AG04449 (cell line): ENCODE results near the gene PRR7.
A peak's percentile ranks its signal among the peaks of the same experiment; 100 is the strongest.

Experiments
- CTCF ChIA-PET: fragments of 350-600 bp; formaldehyde crosslinking; extraction: SDS; loops from one replicate; lab custom pipeline; 2021; ENCODE audit warnings: antibody characterized with exemption; lab: Yijun Ruan, JAX
- POLR2A ChIA-PET: fragments of 400-600, 350-600 bp; formaldehyde crosslinking; extraction: SDS; loops from one replicate; lab custom pipeline; 2020; ENCODE audit warnings: antibody characterized with exemption, inconsistent platforms; lab: Yijun Ruan, JAX
- DNase-seq: peaks from one replicate; pipeline ENCODE4 v3.0.0-alpha.2; 2010; ENCODE audit warnings: low read depth, low spot score
- H3K4me3 ChIP-seq: 2 replicates; pipeline ENCODE4 v1.5.1; 2011; ENCODE audit warnings: low read depth, mild to moderate bottlenecking, control low read depth, low read length
- TF ChIP-seq, protein P1 (sequence below): IDR thresholded peaks from one replicate; pipeline ENCODE4 v1.5.1; 2011; ENCODE audit warnings: mild to moderate bottlenecking, moderate library complexity, low read length, control low read depth, inconsistent platforms; ENCODE audit not compliant: insufficient read depth; ENCODE audit errors: missing control alignments

The PRR7 gene

DNA sequence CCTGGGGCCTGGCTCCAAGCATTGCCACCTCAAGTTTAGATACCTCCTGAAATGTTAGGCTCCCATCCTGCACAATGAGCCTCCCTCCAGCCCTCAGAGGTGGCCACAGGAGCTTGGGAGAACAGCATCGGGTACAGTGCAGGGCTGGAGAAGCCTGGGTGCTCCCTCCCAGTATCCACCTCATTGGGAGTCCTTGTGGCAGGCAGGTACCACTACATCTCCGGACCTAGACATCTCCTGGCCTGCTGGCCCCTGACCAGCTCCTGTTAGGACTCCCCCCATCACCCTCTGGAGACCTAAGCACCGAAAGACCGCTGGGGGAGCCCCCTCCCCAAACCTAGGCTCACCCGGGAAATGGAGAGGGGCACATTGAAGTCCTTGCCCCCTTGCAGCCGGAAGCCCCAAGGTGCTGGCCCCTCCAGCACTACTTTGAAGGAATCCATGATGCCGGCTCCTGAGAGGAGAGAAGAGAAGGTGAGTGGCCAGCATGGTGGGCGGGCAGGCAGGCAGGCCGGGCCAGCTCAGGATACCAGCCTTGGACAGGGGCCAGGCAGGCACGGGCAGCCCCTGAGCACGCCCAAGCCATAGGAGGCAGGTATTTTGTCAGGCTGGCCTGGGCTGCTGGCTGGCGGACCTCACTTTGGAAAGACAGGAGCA, 49.6 kb downstream of the PRR7 start:
- peak overlapping the region; percentile 93 for H3K4me3 ChIP-seq
- TF ChIP-seq, protein P1, sequence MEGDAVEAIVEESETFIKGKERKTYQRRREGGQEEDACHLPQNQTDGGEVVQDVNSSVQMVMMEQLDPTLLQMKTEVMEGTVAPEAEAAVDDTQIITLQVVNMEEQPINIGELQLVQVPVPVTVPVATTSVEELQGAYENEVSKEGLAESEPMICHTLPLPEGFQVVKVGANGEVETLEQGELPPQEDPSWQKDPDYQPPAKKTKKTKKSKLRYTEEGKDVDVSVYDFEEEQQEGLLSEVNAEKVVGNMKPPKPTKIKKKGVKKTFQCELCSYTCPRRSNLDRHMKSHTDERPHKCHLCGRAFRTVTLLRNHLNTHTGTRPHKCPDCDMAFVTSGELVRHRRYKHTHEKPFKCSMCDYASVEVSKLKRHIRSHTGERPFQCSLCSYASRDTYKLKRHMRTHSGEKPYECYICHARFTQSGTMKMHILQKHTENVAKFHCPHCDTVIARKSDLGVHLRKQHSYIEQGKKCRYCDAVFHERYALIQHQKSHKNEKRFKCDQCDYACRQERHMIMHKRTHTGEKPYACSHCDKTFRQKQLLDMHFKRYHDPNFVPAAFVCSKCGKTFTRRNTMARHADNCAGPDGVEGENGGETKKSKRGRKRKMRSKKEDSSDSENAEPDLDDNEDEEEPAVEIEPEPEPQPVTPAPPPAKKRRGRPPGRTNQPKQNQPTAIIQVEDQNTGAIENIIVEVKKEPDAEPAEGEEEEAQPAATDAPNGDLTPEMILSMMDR = peak; percentile 56
- DNase-seq = no peak
- ChIA-PET CTCF (interaction anchor here (0.6 to 16.4 kb wide), 11 partner anchors 21 to 266 kb away, joined by 3 to 261 read pairs (median 4); partner anchors contain the start of genes DBN1 and DDX41), POLR2A (interaction anchor here (0.5 to 15.7 kb wide), 25 partner anchors 9 to 187 kb away, joined by 3 to 401 read pairs (median 5); partner anchors contain the start of genes DBN1, DDX41 and DOK3)

DNA sequence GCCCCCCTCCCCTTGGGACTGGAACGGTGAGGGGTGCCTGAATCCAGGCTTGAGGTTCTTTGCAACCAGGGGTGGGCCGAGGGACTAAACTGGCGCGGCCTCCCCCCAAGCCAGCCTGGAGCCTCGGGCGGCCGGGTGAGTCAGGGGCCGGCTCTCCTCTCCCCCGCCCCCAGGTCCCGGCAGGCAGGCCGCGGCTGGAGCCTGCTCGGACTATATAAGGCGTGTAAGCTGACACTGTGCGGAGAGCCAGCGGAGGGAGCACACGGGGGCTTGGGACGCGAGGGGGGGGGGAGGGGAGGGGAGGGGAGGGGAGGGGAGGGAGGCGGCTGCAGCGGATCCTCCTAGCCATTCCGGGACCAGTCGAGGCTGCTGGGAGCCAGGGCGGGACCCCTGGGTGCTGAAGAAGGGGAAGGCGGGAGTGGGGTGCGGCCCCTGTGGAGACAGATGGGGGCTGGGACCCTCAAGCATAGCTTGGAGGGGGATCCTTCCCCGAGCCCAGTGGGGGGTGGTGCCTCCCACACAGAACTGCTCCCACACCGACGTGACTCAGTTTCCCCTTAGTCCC, 50.2 kb downstream of the PRR7 start:
- TF ChIP-seq, protein P1 = no peak
- DNase-seq = peak; percentile 67
- H3K4me3 ChIP-seq = peak overlapping the region; percentile 93
- POLR2A ChIA-PET = interaction anchor here (0.5 to 15.7 kb wide), 29 partner anchors 8 to 187 kb away, joined by 3 to 401 read pairs (median 5); partner anchors contain the start of genes DBN1, DDX41 and GRK6
- CTCF ChIA-PET = interaction anchor here (0.6 to 16.4 kb wide), 11 partner anchors 12 to 188 kb away, joined by 3 to 261 read pairs (median 9); partner anchors contain the start of genes DBN1 and DDX41

DNA sequence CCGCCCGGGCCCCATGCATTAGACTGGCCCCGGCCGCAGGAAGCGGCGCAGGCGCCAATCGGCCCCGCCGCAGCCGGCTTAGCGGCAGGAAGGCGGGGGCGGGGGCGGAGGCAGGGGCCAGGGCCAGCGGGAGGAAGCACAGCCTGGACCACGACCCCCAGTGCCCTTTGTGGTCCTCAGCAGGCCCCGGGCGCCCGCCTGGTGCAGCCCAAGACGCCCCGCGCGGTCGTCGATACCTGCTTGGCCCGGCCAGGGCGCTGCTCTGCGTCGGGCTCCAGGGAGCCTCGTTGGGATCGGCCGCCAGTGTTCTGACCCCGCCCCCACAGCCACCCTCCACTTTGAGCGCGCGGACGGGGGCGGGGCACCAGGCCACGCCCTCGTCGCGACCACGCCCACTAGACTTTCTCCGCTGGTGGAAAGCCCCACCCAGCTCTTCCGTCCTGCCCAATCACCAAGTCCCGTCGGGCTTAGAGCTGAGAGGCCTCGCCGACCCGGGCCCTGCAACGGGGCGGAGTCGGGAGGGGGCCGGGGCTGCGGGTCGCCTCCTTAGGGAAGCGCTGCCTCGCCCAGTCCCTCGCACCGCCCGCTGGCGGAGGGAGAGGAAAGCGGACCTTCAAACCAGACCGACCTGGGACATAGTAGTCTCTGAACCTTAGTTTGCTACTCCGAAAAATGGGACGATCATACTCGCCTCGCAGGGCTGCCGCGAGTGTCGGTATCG, 50.8 kb downstream of the PRR7 start, which contains the start of gene PDLIM7:
Gene PDLIM7 (minus strand): TSS at position 313 of the 721 bp plus-strand sequence. CDS start 1,092 bp downstream, outside the sequence.
- TF ChIP-seq, protein P1 = peak; percentile 15
- DNase-seq = peak; percentile 87
- H3K4me3 ChIP-seq = peak within 1 kb of the TSS; percentile 93
- ChIA-PET CTCF (interaction anchor here (0.6 to 16.4 kb wide), 10 partner anchors 12 to 188 kb away, joined by 3 to 261 read pairs (median 7); partner anchors contain the start of genes DBN1 and DDX41), POLR2A (interaction anchor here (0.5 to 15.7 kb wide), 29 partner anchors 9 to 188 kb away, joined by 3 to 401 read pairs (median 5); partner anchors contain the start of genes DBN1, DDX41 and GRK6)

- ChIA-PET POLR2A (interaction anchor here (0.6 to 15.7 kb wide), 25 partner anchors 9 to 189 kb away, joined by 3 to 401 read pairs (median 5); partner anchors contain the start of genes DBN1, DDX41 and GRK6), CTCF (interaction anchor here (0.9 to 16.4 kb wide), 8 partner anchors 10 to 189 kb away, joined by 3 to 261 read pairs (median 30); partner anchors contain the start of genes DBN1 and DDX41)
- no peak for DNase-seq
- TF ChIP-seq, protein P1 = no peak
- H3K4me3 ChIP-seq = peak overlapping the region; percentile 68
Measured at GRCh38 chr5:177498013-177498787, 51.6 kb downstream of the PRR7 start.

- TF ChIP-seq, protein P1 = no peak
- CTCF ChIA-PET = interaction anchor here (0.7 to 16.4 kb wide), 16 partner anchors 10 to 191 kb away, joined by 3 to 261 read pairs (median 12); partner anchors contain the start of genes DBN1, DDX41, DOK3 and MXD3
- H3K4me3 ChIP-seq = no peak overlapping the region
- POLR2A ChIA-PET = interaction anchor here (15.7 kb wide), 1 partner anchor 22 kb away, joined by 401 read pairs; the partner anchor contains the start of gene DBN1
- no peak for DNase-seq
Measured at GRCh38 chr5:177499842-177500241, 53.2 kb downstream of the PRR7 start.
